HEK293T (cell line): ENCODE data around the gene TAB3.

ENCODE experiments used
- CTCF ChIA-PET: fragments of 350-600 bp; formaldehyde crosslinking; extraction: SDS; loops from one replicate; lab custom pipeline; 2021; ENCODE audit warnings: antibody characterized with exemption, inconsistent platforms; lab: Yijun Ruan, JAX
- POLR2A ChIA-PET: fragments of 350-600 bp; formaldehyde crosslinking; extraction: SDS; loops from one replicate; lab custom pipeline; 2020; ENCODE audit warnings: antibody characterized with exemption, inconsistent platforms; lab: Yijun Ruan, JAX
- DNase-seq: peaks from one replicate; pipeline ENCODE4 v3.0.0; 2012; ENCODE audit warnings: mixed read lengths; ENCODE audit errors: extremely low spot score
- ARNT ChIP-seq: fragments of 450-650 bp; IDR thresholded peaks from 2 replicates; pipeline ENCODE4 v1.6.1; 2017; ENCODE audit warnings: mild to moderate bottlenecking
- BHLHE40 ChIP-seq: fragments of 450-650 bp; IDR thresholded peaks from 2 replicates; pipeline ENCODE4 v1.6.1; 2016; ENCODE audit warnings: mild to moderate bottlenecking, moderate library complexity, borderline replicate concordance
- CTBP1 ChIP-seq: fragments of 450-650 bp; IDR thresholded peaks from 2 replicates; pipeline ENCODE4 v1.6.1; 2016; ENCODE audit warnings: borderline replicate concordance
- ELF4 ChIP-seq: fragments of 450-650 bp; IDR thresholded peaks from 2 replicates; pipeline ENCODE4 v1.6.1; 2017; ENCODE audit warnings: antibody characterized with exemption
- FOXA1 ChIP-seq: fragments of 450-650 bp; IDR thresholded peaks from 2 replicates; pipeline ENCODE4 v1.6.1; 2016; ENCODE audit warnings: mild to moderate bottlenecking
- FOXK2 ChIP-seq: fragments of 450-650 bp; IDR thresholded peaks from 2 replicates; pipeline ENCODE4 v1.6.1; 2016; ENCODE audit warnings: mild to moderate bottlenecking
- FOXM1 ChIP-seq: fragments of 450-650 bp; IDR thresholded peaks from 2 replicates; pipeline ENCODE4 v1.6.1; 2017; ENCODE audit warnings: mild to moderate bottlenecking, borderline replicate concordance
- HDGF ChIP-seq: fragments of 450-650 bp; IDR thresholded peaks from 2 replicates; pipeline ENCODE4 v1.6.1; 2017; ENCODE audit warnings: antibody characterized with exemption, borderline replicate concordance
- L3MBTL2 ChIP-seq: fragments of 450-650 bp; conservative IDR thresholded peaks from 2 replicates; pipeline ENCODE4 v1.6.1; 2016; ENCODE audit warnings: mild to moderate bottlenecking
- LEF1 ChIP-seq: fragments of 450-650 bp; IDR thresholded peaks from 2 replicates; pipeline ENCODE4 v1.6.1; 2017; ENCODE audit warnings: mild to moderate bottlenecking, borderline replicate concordance
- NFRKB ChIP-seq: fragments of 450-650 bp; IDR thresholded peaks from 2 replicates; pipeline ENCODE4 v1.6.1; 2016; ENCODE audit warnings: mild to moderate bottlenecking, moderate library complexity
- PKNOX1 ChIP-seq: fragments of 450-650 bp; IDR thresholded peaks from 2 replicates; pipeline ENCODE4 v1.6.1; 2016
- SP1 ChIP-seq: fragments of 450-650 bp; IDR thresholded peaks from 2 replicates; pipeline ENCODE4 v1.6.1; 2017
- SUZ12 ChIP-seq: fragments of 450-650 bp; IDR thresholded peaks from 2 replicates; pipeline ENCODE4 v1.6.1; 2016; ENCODE audit warnings: mild to moderate bottlenecking
- TARDBP ChIP-seq: fragments of 450-650 bp; IDR thresholded peaks from 2 replicates; pipeline ENCODE4 v1.6.1; 2016
- ZNF384 ChIP-seq: fragments of 450-650 bp; IDR thresholded peaks from 2 replicates; pipeline ENCODE4 v1.6.1; 2016

The TAB3 gene

GRCh38 chrX:30795981-30796958, 92.8 kb downstream of the TAB3 start:
- no peak for DNase-seq
- POLR2A ChIA-PET: no interaction called here
- CTCF ChIA-PET: no interaction called here
- TF ChIP-seq TARDBP (no peak), LEF1 (no peak), BHLHE40 (no peak), FOXK2 (no peak), ARNT (no peak), NFRKB (no peak), FOXA1 (no peak)

GRCh38 chrX:30794497-30794896, 94.6 kb downstream of the TAB3 start:
- ChIA-PET CTCF (no interaction called here), POLR2A (no interaction called here)
- DNase-seq: no peak
- TF ChIP-seq BHLHE40 (no peak), PKNOX1 (no peak)

- CTCF ChIA-PET: no interaction called here
- POLR2A ChIA-PET: no interaction called here
- no peak for TF ChIP-seq L3MBTL2
- TF ChIP-seq HDGF: no peak
- TF ChIP-seq ARNT: no peak
- no peak for TF ChIP-seq PKNOX1
- DNase-seq: no peak
These were observed 95.3 kb downstream of the TAB3 start for GRCh38 chrX:30793767-30794103.

- ChIA-PET POLR2A (no interaction called here), CTCF (no interaction called here)
- no peak for DNase-seq
- TF ChIP-seq FOXA1 (no peak), ARNT (no peak)
These were observed 95.8 kb downstream of the TAB3 start for GRCh38 chrX:30793075-30793766.

GRCh38 chrX:30791296-30792278, 97.5 kb downstream of the TAB3 start:
- ChIA-PET POLR2A (no interaction called here), CTCF (no interaction called here)
- no peak for DNase-seq
- TF ChIP-seq ARNT: no peak
- no peak for TF ChIP-seq SUZ12
- no peak for TF ChIP-seq LEF1
- no peak for TF ChIP-seq TARDBP
- no peak for TF ChIP-seq NFRKB
- no peak for TF ChIP-seq FOXA1
- TF ChIP-seq ZNF384: no peak
- TF ChIP-seq SP1: no peak
- TF ChIP-seq FOXK2: no peak
- TF ChIP-seq ELF4: no peak
- TF ChIP-seq FOXM1: no peak
- no peak for TF ChIP-seq L3MBTL2
- TF ChIP-seq CTBP1: no peak
- no peak for TF ChIP-seq PKNOX1
- no peak for TF ChIP-seq BHLHE40
- no peak for TF ChIP-seq HDGF

- TF ChIP-seq NFRKB (no peak), ELF4 (no peak), FOXA1 (no peak), FOXM1 (no peak), FOXK2 (no peak), CTBP1 (no peak), ZNF384 (no peak), BHLHE40 (no peak), HDGF (no peak), L3MBTL2 (no peak), LEF1 (no peak), PKNOX1 (no peak), SP1 (no peak), TARDBP (no peak)
- ChIA-PET POLR2A (no interaction called here), CTCF (no interaction called here)
- DNase-seq: no peak
These were observed 102.0 kb downstream of the TAB3 start for GRCh38 chrX:30787012-30787411.
